Activated naive CD4-positive, alpha-beta T cell treated with anti-CD3 and anti-CD28 coated beads, Interleukin-2, amount 50 U/mL, for 24 hours (primary cell): ENCODE data around the gene TMEM62.
"Not testable (repeated sequence)": the region's sequence is repeated elsewhere in the genome, so short reads cannot be mapped to it uniquely, and the experiment has no call there.

ENCODE experiments used
- H3K27ac Mint-ChIP-seq: one replicate; pipeline ENCODE4 v1.8.0; 2021; ENCODE audit warnings: mild to moderate bottlenecking, mixed read lengths
- H3K27me3 Mint-ChIP-seq: one replicate; pipeline ENCODE4 v1.8.0; 2021; ENCODE audit warnings: mixed read lengths
- H3K36me3 Mint-ChIP-seq: one replicate; pipeline ENCODE4 v1.8.0; 2021; ENCODE audit warnings: mixed read lengths
- H3K4me1 Mint-ChIP-seq: one replicate; pipeline ENCODE4 v1.8.0; 2021; ENCODE audit warnings: mixed read lengths
- H3K4me3 Mint-ChIP-seq: one replicate; pipeline ENCODE4 v1.8.0; 2021; ENCODE audit warnings: mild to moderate bottlenecking, mixed read lengths
- H3K9me3 Mint-ChIP-seq: one replicate; pipeline ENCODE4 v1.8.0; 2021; ENCODE audit warnings: mixed read lengths

TMEM62 gene

DNA sequence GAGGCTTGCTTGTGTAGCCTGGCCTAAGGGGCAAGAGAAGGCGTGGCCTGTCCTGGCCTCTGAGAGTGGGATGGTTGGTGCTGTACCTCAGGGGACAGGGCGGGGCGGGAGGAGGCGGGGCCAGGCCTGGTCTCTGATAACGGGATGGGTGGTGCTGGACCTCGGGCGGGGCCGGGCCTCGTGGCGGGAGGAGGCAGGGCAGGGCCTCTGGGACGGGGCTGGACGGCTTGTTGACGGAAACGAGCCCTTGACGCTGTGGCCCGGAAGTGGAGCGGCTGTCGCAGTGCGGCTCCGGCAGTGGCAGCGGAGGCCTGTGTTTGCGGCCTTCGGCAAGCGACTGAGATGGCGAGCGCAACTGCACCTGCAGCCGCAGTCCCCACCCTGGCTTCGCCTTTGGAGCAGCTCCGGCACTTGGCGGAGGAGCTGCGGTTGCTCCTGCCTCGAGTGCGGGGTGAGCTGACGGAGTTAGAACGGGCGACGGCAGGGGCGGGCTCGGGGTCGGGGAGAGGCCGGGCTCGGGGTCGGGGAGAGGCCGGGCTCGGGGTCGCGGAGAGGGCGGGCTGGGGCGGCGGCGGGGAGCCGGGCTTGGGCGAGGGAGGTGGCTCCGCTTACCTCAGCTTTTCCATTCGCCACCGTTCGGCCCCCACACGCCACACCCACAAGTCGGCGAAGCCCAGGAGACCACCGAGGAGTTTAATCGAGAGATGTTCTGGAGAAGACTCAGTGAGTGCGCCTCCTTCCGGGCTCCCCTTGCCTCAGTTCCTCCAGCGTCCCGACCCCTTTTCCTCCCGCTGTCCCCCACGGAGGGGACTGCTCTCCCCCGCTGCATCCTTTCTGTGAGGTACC, 52.0 kb downstream of the TMEM62 start, which contains the start of gene CCNDBP1:
TSS of gene CCNDBP1 (plus strand) at position 247 of the 846 bp plus-strand sequence. CDS start at position 343, 96 bp downstream.
- Mint-ChIP-seq H3K27me3 (no peaks in the 10 kb centered on the region), H3K27ac (peak within 1 kb of the TSS; percentile 94), H3K36me3 (peaks cover 3% of the 10 kb centered on the region), H3K9me3 (no peaks in the 10 kb centered on the region), H3K4me1 (peaks cover 34% of the 10 kb centered on the region), H3K4me3 (peak within 1 kb of the TSS; percentile 95)

DNA sequence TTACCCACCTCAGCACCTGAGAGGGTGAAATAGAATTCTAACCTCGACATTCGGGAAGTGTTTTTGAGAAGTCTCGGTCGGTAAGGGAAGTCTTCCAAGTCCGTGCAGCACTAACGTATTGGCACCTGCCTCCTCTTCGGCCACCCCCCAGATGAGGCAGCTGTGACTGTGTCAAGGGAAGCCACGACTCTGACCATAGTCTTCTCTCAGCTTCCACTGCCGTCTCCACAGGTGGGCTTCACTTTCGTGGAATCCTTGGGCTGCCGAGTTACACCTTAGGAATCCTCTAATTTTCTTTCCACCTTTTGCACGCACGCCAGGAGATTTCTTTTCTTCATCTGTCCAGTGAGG, 52.6 kb downstream of the TMEM62 start:
- Mint-ChIP-seq H3K27me3 (no peaks in the 10 kb centered on the region), H3K36me3 (peaks cover 6% of the 10 kb centered on the region), H3K4me3 (peak overlapping the region; percentile 95), H3K27ac (peak overlapping the region; percentile 93), H3K9me3 (no peaks in the 10 kb centered on the region), H3K4me1 (peaks cover 34% of the 10 kb centered on the region)

DNA sequence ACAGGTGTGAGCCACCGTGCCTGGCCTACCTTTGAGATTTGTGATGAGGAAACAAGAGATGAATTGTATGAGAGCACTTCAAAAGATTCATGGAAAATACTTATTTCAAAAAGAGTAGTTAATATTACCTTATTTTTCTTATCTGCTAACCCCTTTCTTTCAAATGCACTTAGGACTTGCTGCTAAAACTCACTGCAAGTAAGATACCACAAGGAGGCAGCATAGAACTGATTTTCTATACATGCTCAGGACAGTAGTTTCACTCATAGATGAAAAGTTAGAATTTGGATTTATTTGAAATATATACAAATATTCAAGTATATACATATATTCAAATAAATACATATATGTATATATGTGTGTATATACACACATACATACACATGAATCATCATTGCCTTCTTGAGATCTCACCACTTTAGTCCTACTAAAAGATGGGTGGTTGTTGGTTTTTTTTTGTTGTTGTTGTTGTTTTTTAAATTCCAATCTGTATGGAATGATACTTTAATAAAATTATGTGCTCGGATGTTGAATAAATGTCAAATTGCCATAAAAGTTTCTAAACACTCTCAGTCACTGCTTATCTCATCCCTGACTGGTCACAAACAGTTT, 54.3 kb downstream of the TMEM62 start:
- Mint-ChIP-seq H3K4me3 (peak overlapping the region; percentile 95), H3K36me3 (peaks cover 8% of the 10 kb centered on the region), H3K27ac (no peak overlapping the region), H3K4me1 (peaks cover 34% of the 10 kb centered on the region), H3K9me3 (no peaks in the 10 kb centered on the region), H3K27me3 (no peaks in the 10 kb centered on the region)

DNA sequence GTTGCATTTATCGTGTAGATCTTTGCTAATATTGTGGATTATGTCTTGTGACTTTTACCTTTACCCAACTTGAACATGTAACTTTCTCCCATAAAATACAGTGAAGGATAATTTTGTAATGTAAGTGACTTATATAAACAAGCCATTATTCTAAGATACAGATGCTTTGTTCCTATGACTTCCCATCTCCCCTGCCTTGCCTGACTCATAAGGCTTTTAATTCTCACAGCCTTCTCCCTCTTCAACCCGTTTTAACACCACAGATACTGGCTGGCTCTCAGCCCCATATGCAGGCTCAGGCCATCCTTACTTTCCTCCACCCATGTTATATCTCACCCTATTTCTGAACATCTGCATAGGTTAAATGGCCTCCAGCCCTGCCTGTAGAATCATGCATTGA, 55.9 kb downstream of the TMEM62 start:
- Mint-ChIP-seq H3K4me1 (peaks cover 34% of the 10 kb centered on the region), H3K9me3 (no peaks in the 10 kb centered on the region), H3K27ac (peak overlapping the region; percentile 67), H3K4me3 (no peak overlapping the region), H3K36me3 (peaks cover 8% of the 10 kb centered on the region), H3K27me3 (no peaks in the 10 kb centered on the region)

DNA sequence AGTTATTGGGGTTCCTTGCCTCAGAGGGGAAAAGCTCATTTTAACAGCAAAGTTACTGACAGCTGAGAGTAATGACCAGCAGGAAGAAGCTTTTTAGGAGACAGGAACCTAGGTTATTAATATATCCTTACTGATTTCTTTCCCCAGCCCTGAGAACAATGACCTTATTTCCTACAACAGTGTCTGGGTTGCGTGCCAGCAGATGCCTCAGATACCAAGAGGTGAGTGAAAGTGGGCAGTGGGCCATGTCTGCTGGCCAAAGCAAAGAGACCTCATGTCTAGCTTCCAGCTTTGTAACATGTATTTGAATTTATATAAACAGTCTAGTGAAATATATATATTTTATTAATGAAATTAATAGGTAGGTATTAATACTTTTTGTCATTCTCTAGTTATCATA, 56.8 kb downstream of the TMEM62 start:
- H3K27me3 Mint-ChIP-seq = no peaks in the 10 kb centered on the region
- H3K4me1 Mint-ChIP-seq = peaks cover 30% of the 10 kb centered on the region
- peaks cover 12% of the 10 kb centered on the region for H3K36me3 Mint-ChIP-seq
- no peak overlapping the region for H3K27ac Mint-ChIP-seq
- H3K4me3 Mint-ChIP-seq = no peak overlapping the region
- no peaks in the 10 kb centered on the region for H3K9me3 Mint-ChIP-seq

DNA sequence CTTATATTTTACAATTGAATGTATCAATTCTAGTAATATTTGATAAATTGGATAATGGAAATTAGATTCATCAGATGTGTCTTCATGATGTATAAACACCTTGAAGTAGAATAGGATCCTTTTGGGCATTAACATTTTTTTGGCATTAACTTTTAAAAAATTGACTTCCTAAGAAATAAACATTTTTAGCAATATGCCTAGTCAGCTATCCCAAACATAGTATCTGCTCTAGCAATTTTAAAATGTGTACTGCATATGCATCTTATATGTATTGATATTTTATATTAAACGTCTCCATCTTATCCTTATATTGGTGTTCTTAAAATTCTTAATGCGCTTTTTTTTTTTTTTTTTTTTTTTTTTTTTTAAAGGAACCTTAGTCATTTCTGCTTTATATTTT, 60.3 kb downstream of the TMEM62 start:
- Mint-ChIP-seq H3K4me3 (no peak overlapping the region), H3K9me3 (no peaks in the 10 kb centered on the region), H3K36me3 (peaks cover 19% of the 10 kb centered on the region), H3K4me1 (peaks cover 9% of the 10 kb centered on the region), H3K27me3 (no peaks in the 10 kb centered on the region), H3K27ac (no peak overlapping the region)

DNA sequence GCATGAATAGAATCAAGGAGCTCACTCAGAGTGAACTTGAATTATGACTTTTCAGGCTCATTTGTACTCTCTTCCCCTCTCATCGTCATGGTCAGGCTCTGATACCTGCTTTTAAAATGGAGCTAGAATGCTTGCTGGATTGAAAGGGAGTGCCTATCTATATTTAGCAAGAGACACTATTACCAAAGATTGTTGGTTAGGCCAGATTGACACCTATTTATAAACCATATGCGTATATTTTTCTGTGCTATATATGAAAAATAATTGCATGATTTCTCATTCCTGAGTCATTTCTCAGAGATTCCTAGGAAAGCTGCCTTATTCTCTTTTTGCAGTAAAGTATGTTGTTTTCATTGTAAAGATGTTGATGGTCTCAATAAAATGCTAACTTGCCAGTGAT, 61.4 kb downstream of the TMEM62 start:
- no peak overlapping the region for H3K27ac Mint-ChIP-seq
- no peak overlapping the region for H3K4me3 Mint-ChIP-seq
- peaks cover 15% of the 10 kb centered on the region for H3K36me3 Mint-ChIP-seq
- no peaks in the 10 kb centered on the region for H3K9me3 Mint-ChIP-seq
- H3K4me1 Mint-ChIP-seq = peaks cover under 1% of the 10 kb centered on the region
- no peaks in the 10 kb centered on the region for H3K27me3 Mint-ChIP-seq

DNA sequence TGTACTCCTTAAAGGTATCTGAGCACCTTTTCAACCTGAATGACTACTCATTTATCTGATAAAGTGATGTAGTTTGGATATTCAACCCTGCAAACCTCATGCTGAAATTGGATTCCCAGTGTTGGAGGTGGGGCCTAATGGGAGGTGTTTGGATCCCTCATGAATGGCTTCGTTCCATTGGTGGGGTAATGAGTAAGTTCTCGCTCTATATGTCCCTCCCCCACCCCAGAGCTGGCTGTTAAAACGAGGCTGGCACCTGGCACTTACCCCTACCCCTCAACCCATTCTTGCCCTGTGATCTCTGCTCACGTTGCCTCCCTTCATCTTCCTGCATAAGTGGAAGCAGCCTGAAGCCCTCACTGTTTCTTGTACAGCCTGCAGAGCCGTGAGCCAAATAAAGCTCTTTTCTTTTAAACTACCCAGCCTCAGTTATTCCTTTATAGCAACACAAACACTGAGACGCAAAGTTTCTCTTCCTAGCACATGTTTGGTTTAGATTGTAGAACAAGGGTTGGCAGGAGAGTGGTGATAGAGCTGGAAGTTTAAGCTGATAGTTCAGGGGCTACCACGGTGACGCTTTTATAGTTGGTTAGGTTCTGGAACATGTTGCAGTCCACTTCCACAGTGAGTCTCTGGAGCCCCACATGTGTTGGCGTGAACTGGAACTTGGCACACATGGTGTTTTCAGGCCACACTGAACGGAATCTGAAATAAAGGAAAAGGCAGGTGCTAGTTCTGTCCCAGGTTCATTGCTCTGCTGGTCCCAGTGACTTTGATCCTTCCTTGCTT, 63.6 kb downstream of the TMEM62 start:
- Mint-ChIP-seq H3K4me3 (no peak overlapping the region), H3K27ac (no peak overlapping the region), H3K36me3 (peaks cover 13% of the 10 kb centered on the region), H3K4me1 (no peaks in the 10 kb centered on the region), H3K27me3 (no peaks in the 10 kb centered on the region), H3K9me3 (no peaks in the 10 kb centered on the region)

DNA sequence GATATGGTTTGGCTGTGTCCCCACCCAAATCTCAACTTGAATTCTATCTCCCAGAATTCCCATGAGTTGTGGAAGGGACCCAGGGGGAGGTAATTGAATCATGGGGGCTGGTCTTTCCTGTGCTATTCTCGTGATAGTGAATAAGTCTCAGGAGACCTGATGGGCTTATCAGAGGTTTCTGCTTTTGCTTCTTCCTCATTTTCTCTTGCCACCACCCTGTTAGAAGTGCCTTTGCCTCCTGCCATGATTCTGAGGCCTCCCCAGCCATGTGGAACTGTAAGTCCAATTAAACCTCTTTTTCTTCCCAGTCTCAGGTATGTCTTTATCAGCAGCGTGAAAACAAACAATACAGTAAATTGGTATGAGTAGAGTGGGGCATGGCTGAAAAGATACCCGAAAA, 64.4 kb downstream of the TMEM62 start:
- H3K27ac Mint-ChIP-seq, H3K27me3 Mint-ChIP-seq, H3K9me3 Mint-ChIP-seq, H3K4me1 Mint-ChIP-seq, H3K4me3 Mint-ChIP-seq: not testable (repeated sequence)
- H3K36me3 Mint-ChIP-seq = peaks cover 12% of the 10 kb centered on the region

DNA sequence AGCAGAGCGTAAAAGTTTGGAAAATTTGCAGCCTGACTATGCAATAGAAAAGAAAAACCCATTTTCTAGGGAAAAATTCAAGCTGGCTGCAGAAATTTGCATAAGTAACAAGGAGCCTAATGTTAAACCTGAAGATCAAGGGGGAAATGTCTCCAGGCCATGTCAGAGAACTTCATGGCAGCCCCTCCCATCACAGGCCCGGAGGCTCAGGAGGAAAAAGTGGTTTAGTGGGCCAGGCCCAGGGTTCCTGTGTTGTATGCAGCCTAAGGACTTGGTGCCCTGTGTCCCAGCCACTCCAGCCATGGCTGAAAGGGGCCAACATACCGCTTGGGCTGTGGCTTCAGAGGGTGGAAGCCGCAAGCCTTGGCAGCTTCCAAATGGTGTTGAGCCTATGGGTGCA, 65.2 kb downstream of the TMEM62 start:
- H3K27me3 Mint-ChIP-seq, H3K9me3 Mint-ChIP-seq, H3K27ac Mint-ChIP-seq: not testable (repeated sequence)

DNA sequence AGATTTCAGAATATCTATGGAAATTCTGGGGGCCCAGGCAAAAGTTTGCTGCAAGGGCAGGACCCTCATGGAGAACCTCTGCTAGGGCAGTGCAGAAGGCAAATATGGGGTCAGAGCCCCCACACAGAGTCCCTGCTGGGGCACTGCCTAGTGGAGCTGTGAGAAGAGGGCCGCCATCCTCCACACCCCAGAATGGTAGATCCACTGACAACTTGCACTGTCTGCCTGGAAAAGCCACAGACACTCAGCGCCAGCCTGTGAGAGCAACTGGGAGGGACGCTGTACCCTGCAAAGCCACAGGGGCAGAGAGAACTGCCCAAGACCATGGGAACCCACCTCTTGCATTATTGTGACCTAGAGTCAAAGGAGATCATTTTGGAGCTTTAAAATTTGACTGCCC, 65.6 kb downstream of the TMEM62 start:
- Mint-ChIP-seq H3K36me3 (peaks cover 12% of the 10 kb centered on the region), H3K27me3 (no peaks in the 10 kb centered on the region), H3K27ac (no peak overlapping the region), H3K4me3 (no peak overlapping the region), H3K9me3 (no peaks in the 10 kb centered on the region), H3K4me1 (no peaks in the 10 kb centered on the region)

More for the DNA sequence above, 65.2 kb downstream of the TMEM62 start:
- H3K4me1 Mint-ChIP-seq, H3K4me3 Mint-ChIP-seq: not testable (repeated sequence)
- H3K36me3 Mint-ChIP-seq = peaks cover 12% of the 10 kb centered on the region

DNA sequence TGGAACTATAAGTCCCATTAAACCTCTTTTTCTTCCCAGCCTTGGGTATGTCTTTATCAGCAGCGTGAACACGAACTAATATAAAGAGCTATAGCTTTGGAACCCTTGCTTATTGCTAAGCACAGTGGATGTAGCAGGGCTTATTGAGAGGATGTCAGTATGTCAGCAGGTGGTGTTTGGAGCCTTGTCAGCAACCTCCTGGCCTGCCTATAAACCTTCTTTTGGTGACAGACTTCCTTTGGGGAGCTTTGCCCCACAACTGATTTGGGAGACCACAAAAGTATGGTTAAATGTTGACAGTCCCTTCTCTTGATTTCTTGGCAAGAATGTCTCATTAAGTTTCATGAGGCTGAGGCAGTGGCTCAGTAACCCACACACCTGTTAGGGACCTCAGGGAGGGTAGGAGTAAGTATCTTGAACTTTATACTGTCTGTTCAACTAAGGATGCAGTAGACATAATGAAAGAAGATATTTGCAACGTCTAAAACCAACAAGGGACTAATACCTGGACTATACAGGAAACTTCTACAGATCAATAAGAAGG, 66.6 kb downstream of the TMEM62 start:
- H3K9me3 Mint-ChIP-seq = no peaks in the 10 kb centered on the region
- peaks cover 8% of the 10 kb centered on the region for H3K36me3 Mint-ChIP-seq
- no peaks in the 10 kb centered on the region for H3K27me3 Mint-ChIP-seq
- no peak overlapping the region for H3K27ac Mint-ChIP-seq
- no peak overlapping the region for H3K4me3 Mint-ChIP-seq
- H3K4me1 Mint-ChIP-seq = peaks cover 7% of the 10 kb centered on the region

DNA sequence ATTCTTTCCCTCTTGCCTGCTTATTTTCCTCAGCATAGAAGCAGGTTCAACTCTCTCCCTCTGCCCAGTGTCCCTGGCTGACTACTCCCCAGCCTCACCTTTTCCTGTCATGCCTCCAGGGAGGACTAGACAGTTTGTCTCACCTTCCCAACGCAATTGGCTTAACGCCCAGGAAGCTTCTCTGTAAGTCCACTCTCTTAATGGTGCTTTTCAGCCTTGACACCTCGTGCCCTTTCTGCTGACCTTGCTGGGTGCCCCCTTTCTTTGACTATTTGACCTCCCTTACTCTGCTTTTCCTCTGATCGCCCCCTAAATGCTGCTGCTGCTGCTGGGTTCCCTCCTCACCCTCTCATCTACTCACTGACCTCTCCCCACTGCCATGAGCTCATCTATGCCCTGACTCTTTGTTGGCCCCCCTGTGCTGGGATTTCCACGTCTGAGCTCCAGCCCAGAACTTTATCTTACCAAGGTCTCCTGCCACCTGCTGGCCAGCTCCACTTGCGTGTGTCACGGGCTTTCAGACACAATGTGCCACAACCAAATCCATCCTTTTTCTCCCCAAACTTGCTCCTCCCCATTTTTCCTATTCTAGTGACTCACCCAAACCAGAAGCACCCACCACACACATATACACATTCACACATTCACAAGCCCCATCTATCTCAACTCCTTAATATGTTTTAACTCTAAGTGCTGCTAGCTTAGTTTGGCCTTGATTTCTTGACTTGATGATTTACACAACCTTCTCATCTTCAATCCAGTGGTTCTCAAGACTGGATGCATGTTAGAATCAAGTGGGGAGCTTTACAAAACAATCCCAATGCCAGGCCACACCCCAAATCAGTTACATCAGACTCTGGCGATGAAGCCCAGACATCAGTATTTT, 70.9 kb downstream of the TMEM62 start:
- no peak overlapping the region for H3K4me3 Mint-ChIP-seq
- peaks cover 1% of the 10 kb centered on the region for H3K36me3 Mint-ChIP-seq
- H3K9me3 Mint-ChIP-seq = no peaks in the 10 kb centered on the region
- no peak overlapping the region for H3K27ac Mint-ChIP-seq
- peaks cover 7% of the 10 kb centered on the region for H3K4me1 Mint-ChIP-seq
- H3K27me3 Mint-ChIP-seq = peaks cover 4% of the 10 kb centered on the region

DNA sequence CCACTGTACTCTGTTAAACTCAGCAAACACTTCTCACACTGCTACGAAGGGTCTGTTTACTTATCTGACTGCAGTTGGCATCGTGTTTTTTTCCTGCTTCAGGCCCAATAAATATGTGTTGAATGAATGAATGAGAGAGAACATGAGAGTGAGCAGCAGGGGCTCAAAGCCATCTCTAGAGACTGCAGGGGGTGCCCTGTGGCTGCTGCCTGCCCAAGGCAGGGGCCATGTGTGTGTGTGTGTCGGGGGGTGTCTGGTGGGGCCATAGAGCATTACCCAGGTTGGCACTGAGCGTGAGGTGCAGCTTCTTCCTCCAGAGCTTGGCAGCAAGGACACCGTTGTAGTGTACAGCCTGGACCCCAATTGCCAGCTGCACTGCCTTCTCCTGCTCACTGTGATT, 72.7 kb downstream of the TMEM62 start:
- peaks cover 7% of the 10 kb centered on the region for H3K4me1 Mint-ChIP-seq

DNA sequence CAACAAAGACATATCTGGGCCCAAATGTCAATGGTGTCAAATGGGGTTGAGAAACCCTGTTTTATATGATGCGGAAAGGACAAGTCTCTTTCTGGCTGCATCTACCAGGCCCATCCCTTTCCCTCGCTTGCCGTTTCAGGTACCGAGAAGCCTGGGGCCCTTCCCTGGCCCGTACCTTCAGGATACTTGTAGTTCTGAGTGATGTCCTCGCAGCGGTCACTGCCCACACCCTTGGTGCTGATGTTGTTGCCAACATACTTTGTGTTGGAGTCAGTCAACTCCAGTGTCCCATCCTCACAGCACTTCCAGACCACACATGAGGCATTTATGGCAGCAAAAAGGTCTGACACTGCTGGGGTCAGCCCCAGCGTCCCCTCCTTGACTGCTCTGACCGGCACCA, 73.6 kb downstream of the TMEM62 start:
- Mint-ChIP-seq H3K36me3 (no peaks in the 10 kb centered on the region), H3K4me1 (peaks cover 7% of the 10 kb centered on the region), H3K27ac (no peak overlapping the region), H3K4me3 (no peak overlapping the region), H3K27me3 (peaks cover 6% of the 10 kb centered on the region), H3K9me3 (no peaks in the 10 kb centered on the region)

More for the DNA sequence above, 72.7 kb downstream of the TMEM62 start:
- Mint-ChIP-seq H3K4me3 (no peak overlapping the region), H3K27ac (no peak overlapping the region), H3K27me3 (peaks cover 6% of the 10 kb centered on the region), H3K9me3 (no peaks in the 10 kb centered on the region), H3K36me3 (no peaks in the 10 kb centered on the region)
